Measurements from ENCODE around the gene AFAP1L2. TPM values are rescaled to one million over a fixed set of nuclear protein-coding genes. Genes with fewer than 3 reads are reported as not detected.

AFAP1L2 gene
- polyA plus RNA-seq, 4 donors = 40.2 to 49.1 (median 44.4) TPM

- DNase-seq (ENCODE audit: low read depth in 4 of 4, low spot score in 2 of 4) = no peak
These were observed 12.0 kb downstream of the AFAP1L2 start for GRCh38 chr10:114392112-114392835.

- DNase-seq (ENCODE audit: low read depth in 4 of 4, low spot score in 2 of 4) = no peak
These were observed 12.7 kb downstream of the AFAP1L2 start for GRCh38 chr10:114391599-114391998.

- DNase-seq (ENCODE audit: low read depth in 4 of 4, low spot score in 2 of 4) = no peak
These were observed 14.9 kb downstream of the AFAP1L2 start for GRCh38 chr10:114389426-114389825.

GRCh38 chr10:114388275-114388674, 16.0 kb downstream of the AFAP1L2 start:
- DNase-seq (ENCODE audit: low read depth in 4 of 4, low spot score in 2 of 4) = no peak

- DNase-seq (ENCODE audit: low read depth in 4 of 4, low spot score in 2 of 4) = no peak
These were observed 16.5 kb downstream of the AFAP1L2 start for GRCh38 chr10:114387784-114388183.

GRCh38 chr10:114386452-114386851, 17.9 kb downstream of the AFAP1L2 start:
- no peak for DNase-seq (ENCODE audit: low read depth in 4 of 4, low spot score in 2 of 4)

GRCh38 chr10:114385557-114385956, 18.7 kb downstream of the AFAP1L2 start:
- DNase-seq (ENCODE audit: low read depth in 4 of 4, low spot score in 2 of 4) = no peak

GRCh38 chr10:114384601-114385000, 19.7 kb downstream of the AFAP1L2 start:
- no peak for DNase-seq (ENCODE audit: low read depth in 4 of 4, low spot score in 2 of 4)

GRCh38 chr10:114384181-114384580, 20.1 kb downstream of the AFAP1L2 start:
- DNase-seq (ENCODE audit: low read depth in 4 of 4, low spot score in 2 of 4) = no peak

GRCh38 chr10:114380797-114381196, 23.5 kb downstream of the AFAP1L2 start:
- no peak for DNase-seq (ENCODE audit: low read depth in 4 of 4, low spot score in 2 of 4)

GRCh38 chr10:114380060-114380459, 24.2 kb downstream of the AFAP1L2 start:
- no peak for DNase-seq (ENCODE audit: low read depth in 4 of 4, low spot score in 2 of 4)

GRCh38 chr10:114379631-114380041, 24.7 kb downstream of the AFAP1L2 start:
- no peak for DNase-seq (ENCODE audit: low read depth in 4 of 4, low spot score in 2 of 4)

GRCh38 chr10:114376523-114376922, 27.8 kb downstream of the AFAP1L2 start:
- DNase-seq (ENCODE audit: low read depth in 4 of 4, low spot score in 2 of 4) = no peak

GRCh38 chr10:114375047-114375446, 29.3 kb downstream of the AFAP1L2 start:
- DNase-seq (ENCODE audit: low read depth in 4 of 4, low spot score in 2 of 4) = no peak

GRCh38 chr10:114374053-114374791, 30.1 kb downstream of the AFAP1L2 start:
- no peak for DNase-seq (ENCODE audit: low read depth in 4 of 4, low spot score in 2 of 4)

GRCh38 chr10:114373631-114374030, 30.7 kb downstream of the AFAP1L2 start:
- no peak for DNase-seq (ENCODE audit: low read depth in 4 of 4, low spot score in 2 of 4)

GRCh38 chr10:114372995-114373394, 31.3 kb downstream of the AFAP1L2 start:
- DNase-seq (ENCODE audit: low read depth in 4 of 4, low spot score in 2 of 4) = no peak

GRCh38 chr10:114372179-114372578, 32.1 kb downstream of the AFAP1L2 start:
- no peak for DNase-seq (ENCODE audit: low read depth in 4 of 4, low spot score in 2 of 4)

GRCh38 chr10:114370966-114371365, 33.3 kb downstream of the AFAP1L2 start:
- DNase-seq (ENCODE audit: low read depth in 4 of 4, low spot score in 2 of 4) = no peak

- DNase-seq (ENCODE audit: low read depth in 4 of 4, low spot score in 2 of 4) = no peak
These were observed 34.1 kb downstream of the AFAP1L2 start for GRCh38 chr10:114370199-114370598.

- no peak for DNase-seq (ENCODE audit: low read depth in 4 of 4, low spot score in 2 of 4)
These were observed 36.3 kb downstream of the AFAP1L2 start for GRCh38 chr10:114368057-114368391.
